ENCODE data around the gene OR10J1.

GRCh38 chr1:159465191-159465603 lies 25.7 kb downstream of the OR10J1 start:
- no peak for TF ChIP-seq CTCF (IDR thresholded peaks at IDR 0.05)
- TF ChIP-seq EP300 (IDR thresholded peaks at IDR 0.05), result no peak
- no peak for TF ChIP-seq POLR2AphosphoS5 (IDR thresholded peaks at IDR 0.05)
